ENCODE measurements around the gene TRAF5.
A peak's percentile ranks its signal among the peaks of the same experiment; 100 is the strongest.
"Not testable (repeated sequence)": the region's sequence is repeated elsewhere in the genome, so short reads cannot be mapped to it uniquely, and the experiment has no call there.

The TRAF5 gene

GRCh38 chr1:211379446-211379845, 52.8 kb downstream of the TRAF5 start:
- DNase-seq, result no peak

GRCh38 chr1:211381481-211382181, 55.0 kb downstream of the TRAF5 start:
- no peak for DNase-seq

- DNase-seq, result no peak
Observed at GRCh38 chr1:211382182-211382713, 55.6 kb downstream of the TRAF5 start.

GRCh38 chr1:211382714-211383480, 56.3 kb downstream of the TRAF5 start:
- DNase-seq, result peak; percentile 91

GRCh38 chr1:211384524-211384923, 57.9 kb downstream of the TRAF5 start:
- no peak for DNase-seq

- DNase-seq, result peak; percentile 66
Observed at GRCh38 chr1:211386921-211387320, 60.3 kb downstream of the TRAF5 start.

GRCh38 chr1:211390829-211391228, 64.2 kb downstream of the TRAF5 start:
- DNase-seq, result not testable (repeated sequence)

- no peak for DNase-seq
Observed at GRCh38 chr1:211393203-211393602, 66.6 kb downstream of the TRAF5 start.

GRCh38 chr1:211398266-211398930, 71.8 kb downstream of the TRAF5 start:
- not testable (repeated sequence) for DNase-seq

GRCh38 chr1:211399851-211400393, 73.3 kb downstream of the TRAF5 start:
- DNase-seq, result not testable (repeated sequence)

GRCh38 chr1:211401751-211402150, 75.1 kb downstream of the TRAF5 start:
- not testable (repeated sequence) for DNase-seq

GRCh38 chr1:211406086-211406485, 79.5 kb downstream of the TRAF5 start:
- not testable (repeated sequence) for DNase-seq

- not testable (repeated sequence) for DNase-seq
Observed at GRCh38 chr1:211407749-211408148, 81.1 kb downstream of the TRAF5 start.

GRCh38 chr1:211411639-211412038, 85.0 kb downstream of the TRAF5 start:
- no peak for DNase-seq

GRCh38 chr1:211415700-211416099, 89.1 kb downstream of the TRAF5 start:
- no peak for DNase-seq

- peak; percentile 40 for DNase-seq
Observed at GRCh38 chr1:211416246-211416627, 89.6 kb downstream of the TRAF5 start.

GRCh38 chr1:211416628-211417323, 90.1 kb downstream of the TRAF5 start:
- peak; percentile 82 for DNase-seq

GRCh38 chr1:211420389-211420788, 93.8 kb downstream of the TRAF5 start:
- DNase-seq, result peak; percentile 54

GRCh38 chr1:211420845-211421454, 94.3 kb downstream of the TRAF5 start:
- peak; percentile 59 for DNase-seq

GRCh38 chr1:211424018-211424417, 97.4 kb downstream of the TRAF5 start:
- DNase-seq, result no peak

Data from fibroblast of skin of right quadriceps (primary cell).